Measurements from ENCODE around the gene ZNF880. TPM values are rescaled to one million over a fixed set of nuclear protein-coding genes. Genes with fewer than 3 reads are reported as not detected.

Gene ZNF880
- total and polyA plus RNA-seq, 2 donors (not counting 1 experiment from before 2014, with no cell fraction given) = 34.1 to 35.7 TPM

DNA sequence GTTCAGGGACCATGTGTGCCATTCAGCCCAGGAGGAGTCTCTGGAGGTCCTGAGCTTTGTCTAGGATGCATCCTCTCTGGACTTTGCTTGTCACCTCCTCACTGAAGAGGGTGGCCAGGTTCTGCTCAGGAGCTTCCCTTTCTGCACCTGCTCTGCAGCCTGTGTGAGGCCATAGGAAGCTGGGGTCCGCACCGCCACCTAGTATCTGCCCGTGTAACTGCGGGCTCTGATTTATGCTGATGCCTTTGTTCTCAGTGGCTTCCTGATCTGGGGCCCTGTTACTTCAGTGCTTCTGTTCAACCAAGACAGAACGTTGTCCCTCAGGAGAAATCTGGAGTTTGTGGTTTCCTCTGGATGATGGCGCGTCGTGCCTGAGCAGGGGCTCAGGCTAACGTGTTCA lies 18.2 kb upstream of the ZNF880 start:
- intact Hi-C loops (cut with micrococcal nuclease) = no loop called here
- Histone ChIP-seq H3K36me3 (replicated peaks in 1 of 2; ENCODE audit: control extremely low read depth in 1 of 2, control insufficient read depth in 1 of 2, extremely low read depth in 1 of 2, insufficient read depth in 2 of 2, low read length in 1 of 2) (peaks cover 0 to 5% of the 10 kb centered on the region in 2 experiments), H3K9ac (ENCODE audit: low read length) (no peak overlapping the region), H4K20me1 (ENCODE audit: control insufficient read depth, insufficient read depth, low read length, poor library complexity, severe bottlenecking) (no peaks in the 10 kb centered on the region), H3K4me3 (ENCODE audit: control extremely low read depth in 1 of 5, extremely low read depth in 1 of 5, insufficient read depth in 1 of 5, low read depth in 2 of 5, low read length in 4 of 5) (no peak overlapping the region), H3K27me3 (replicated peaks in 1 of 4; ENCODE audit: control extremely low read depth in 1 of 4, control insufficient read depth in 3 of 4, insufficient read depth in 4 of 4, low read length in 3 of 4) (no peaks in the 10 kb centered on the region), H3K4me2 (replicated peaks; ENCODE audit: low read depth, low read length, poor library complexity, severe bottlenecking) (no peak overlapping the region), H3K4me1 (ENCODE audit: control insufficient read depth in 2 of 2, insufficient read depth in 2 of 2, low read length in 2 of 2) (no peaks in the 10 kb centered on the region), H2AFZ (ENCODE audit: insufficient read depth, low read depth, low read length, poor library complexity, severe bottlenecking) (no peak overlapping the region), H3K27ac (ENCODE audit: low read length in 2 of 2) (no peak overlapping the region), H3K79me2 (ENCODE audit: control insufficient read depth, insufficient read depth, low read length) (no peaks in the 10 kb centered on the region), H3K9me3 (ENCODE audit: control extremely low read depth in 1 of 3, control insufficient read depth in 2 of 3, insufficient read depth in 1 of 3, low read length in 2 of 3) (peaks cover 0 to 63% (median 10%) of the 10 kb centered on the region in 3 donors)
- Mint-ChIP-seq H3K4me3 (no peak overlapping the region), H3K27ac (no peak overlapping the region), H3K27me3 (no peaks in the 10 kb centered on the region), H3K9me3 (ENCODE audit: insufficient read depth) (peaks cover 19% of the 10 kb centered on the region), H3K4me1 (no peaks in the 10 kb centered on the region)
- ChIA-PET POLR2A (no interaction called here), CTCF (interaction anchor here (0.7 kb wide), 1 partner anchor 66 kb away, joined by 3 read pairs; no protein-coding TSS in a partner anchor)
- no peak for ATAC-seq (ENCODE audit: low read depth)
- WGBS (ENCODE audit: insufficient coverage) = 62% methylated on average over 9 of the region's 9 CpGs
- no peak for TF ChIP-seq EZH2 (IDR thresholded peaks at IDR 0.05; ENCODE audit: borderline replicate concordance, insufficient read depth, low read depth, low read length, poor library complexity, severe bottlenecking)
- TF ChIP-seq, protein P1, sequence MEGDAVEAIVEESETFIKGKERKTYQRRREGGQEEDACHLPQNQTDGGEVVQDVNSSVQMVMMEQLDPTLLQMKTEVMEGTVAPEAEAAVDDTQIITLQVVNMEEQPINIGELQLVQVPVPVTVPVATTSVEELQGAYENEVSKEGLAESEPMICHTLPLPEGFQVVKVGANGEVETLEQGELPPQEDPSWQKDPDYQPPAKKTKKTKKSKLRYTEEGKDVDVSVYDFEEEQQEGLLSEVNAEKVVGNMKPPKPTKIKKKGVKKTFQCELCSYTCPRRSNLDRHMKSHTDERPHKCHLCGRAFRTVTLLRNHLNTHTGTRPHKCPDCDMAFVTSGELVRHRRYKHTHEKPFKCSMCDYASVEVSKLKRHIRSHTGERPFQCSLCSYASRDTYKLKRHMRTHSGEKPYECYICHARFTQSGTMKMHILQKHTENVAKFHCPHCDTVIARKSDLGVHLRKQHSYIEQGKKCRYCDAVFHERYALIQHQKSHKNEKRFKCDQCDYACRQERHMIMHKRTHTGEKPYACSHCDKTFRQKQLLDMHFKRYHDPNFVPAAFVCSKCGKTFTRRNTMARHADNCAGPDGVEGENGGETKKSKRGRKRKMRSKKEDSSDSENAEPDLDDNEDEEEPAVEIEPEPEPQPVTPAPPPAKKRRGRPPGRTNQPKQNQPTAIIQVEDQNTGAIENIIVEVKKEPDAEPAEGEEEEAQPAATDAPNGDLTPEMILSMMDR (IDR thresholded peaks at IDR 0.05) = no peak
- DNase-seq = no peak

DNA sequence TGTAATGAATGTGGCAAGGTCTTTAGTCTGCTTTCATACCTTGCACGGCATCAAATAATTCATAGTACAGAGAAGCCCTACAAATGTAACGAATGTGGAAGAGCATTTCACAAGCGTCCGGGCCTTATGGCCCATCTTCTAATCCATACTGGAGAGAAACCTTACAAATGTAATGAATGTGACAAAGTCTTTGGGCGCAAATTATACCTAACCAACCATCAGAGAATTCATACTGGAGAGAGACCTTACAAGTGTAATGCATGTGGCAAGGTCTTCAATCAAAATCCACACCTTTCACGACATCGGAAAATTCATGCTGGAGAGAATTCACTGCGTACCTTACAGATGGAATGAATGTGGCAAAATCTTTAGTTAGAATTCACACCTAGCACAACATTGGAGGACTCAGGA lies 3.3 kb upstream of the ZNF880 start:
- ChIA-PET POLR2A (no interaction called here), CTCF (no interaction called here)
- intact Hi-C loops (cut with micrococcal nuclease) = no loop called here
- DNase-seq (no peak), ATAC-seq (ENCODE audit: low read depth) (no peak)
- H3K27me3 Mint-ChIP-seq = no peaks in the 10 kb centered on the region
- H3K9me3 Mint-ChIP-seq (ENCODE audit: insufficient read depth) = peaks cover 12% of the 10 kb centered on the region
- no peak overlapping the region for H3K27ac Mint-ChIP-seq
- Histone ChIP-seq H3K79me2 (ENCODE audit: control insufficient read depth, insufficient read depth, low read length) (peaks cover 14% of the 10 kb centered on the region), H3K4me3 (ENCODE audit: control extremely low read depth in 1 of 5, extremely low read depth in 1 of 5, insufficient read depth in 1 of 5, low read depth in 2 of 5, low read length in 4 of 5) (no peak overlapping the region), H3K9ac (ENCODE audit: low read length) (no peak overlapping the region), H3K27me3 (replicated peaks in 1 of 4; ENCODE audit: control extremely low read depth in 1 of 4, control insufficient read depth in 3 of 4, insufficient read depth in 4 of 4, low read length in 3 of 4) (no peaks in the 10 kb centered on the region), H3K9me3 (ENCODE audit: control extremely low read depth in 1 of 3, control insufficient read depth in 2 of 3, insufficient read depth in 1 of 3, low read length in 2 of 3) (peaks cover 4 to 68% (median 65%) of the 10 kb centered on the region in 3 donors), H4K20me1 (ENCODE audit: control insufficient read depth, insufficient read depth, low read length, poor library complexity, severe bottlenecking) (no peaks in the 10 kb centered on the region), H2AFZ (ENCODE audit: insufficient read depth, low read depth, low read length, poor library complexity, severe bottlenecking) (no peak overlapping the region), H3K27ac (ENCODE audit: low read length in 2 of 2) (no peak overlapping the region), H3K36me3 (replicated peaks in 1 of 2; ENCODE audit: control extremely low read depth in 1 of 2, control insufficient read depth in 1 of 2, extremely low read depth in 1 of 2, insufficient read depth in 2 of 2, low read length in 1 of 2) (peaks cover 0 to 5% of the 10 kb centered on the region in 2 experiments), H3K4me2 (replicated peaks; ENCODE audit: low read depth, low read length, poor library complexity, severe bottlenecking) (no peak overlapping the region), H3K4me1 (ENCODE audit: control insufficient read depth in 2 of 2, insufficient read depth in 2 of 2, low read length in 2 of 2) (peaks cover 6 to 11% of the 10 kb centered on the region in 2 donors)
- peaks cover 14% of the 10 kb centered on the region for H3K4me1 Mint-ChIP-seq
- no peak for TF ChIP-seq EZH2 (IDR thresholded peaks at IDR 0.05; ENCODE audit: borderline replicate concordance, insufficient read depth, low read depth, low read length, poor library complexity, severe bottlenecking)
- TF ChIP-seq, protein P1 (IDR thresholded peaks at IDR 0.05) = no peak
- H3K4me3 Mint-ChIP-seq = no peak overlapping the region
- 100% methylated on average over 2 of the region's 8 CpGs for WGBS (ENCODE audit: insufficient coverage)

Data from B cell (primary cell).